SK-N-SH treated with all-trans-retinoic acid at 6 μM for 48 hours (cell line): ENCODE measurements around the gene CHRM1.

Experiments used
- ATAC-seq: fragments of 200-7000 bp; cut with Tn5 transposase; 3 replicates; pipeline ENCODE4 v1.9.1; 2020; ENCODE audit warnings: mild to moderate bottlenecking, moderate library complexity
- ARNTL ChIP-seq: fragments of 450-650 bp; formaldehyde crosslinking; IDR thresholded peaks from 2 replicates; pipeline ENCODE4 v1.5.0; 2020; ENCODE audit warnings: low read depth, mild to moderate bottlenecking, moderate library complexity, borderline replicate concordance
- BACH2 ChIP-seq: fragments of 250-450 bp; sonication (Bioruptor Pico); IDR thresholded peaks from 2 replicates; pipeline ENCODE4 v1.9.0; 2021; ENCODE audit warnings: mild to moderate bottlenecking, borderline replicate concordance
- CREB5 ChIP-seq: fragments of 250-450 bp; sonication (Bioruptor Pico); IDR thresholded peaks from 2 replicates; pipeline ENCODE4 v1.5.1; 2020; ENCODE audit warnings: low read depth, mild to moderate bottlenecking, moderate library complexity
- CSDC2 ChIP-seq: fragments of 250-450 bp; sonication (Bioruptor Pico); IDR thresholded peaks from 2 replicates; pipeline ENCODE4 v1.5.0; 2020; ENCODE audit warnings: mild to moderate bottlenecking, moderate library complexity
- CSRNP3 ChIP-seq: fragments of 250-450 bp; sonication (Bioruptor Pico); IDR thresholded peaks from 2 replicates; pipeline ENCODE4 v1.5.1; 2021; ENCODE audit warnings: mild to moderate bottlenecking, moderate library complexity
- GLIS3 ChIP-seq: fragments of 250-450 bp; sonication (Bioruptor Pico); IDR thresholded peaks from 2 replicates; pipeline ENCODE4 v1.5.0; 2020; ENCODE audit warnings: mild to moderate bottlenecking, moderate library complexity
- ISL1 ChIP-seq: fragments of 250-450 bp; sonication (Bioruptor Pico); IDR thresholded peaks from 2 replicates; pipeline ENCODE4 v2.1.2; 2022; ENCODE audit warnings: mild to moderate bottlenecking, moderate library complexity
- OSR1 ChIP-seq: fragments of 250-450 bp; sonication (Bioruptor Pico); IDR thresholded peaks from 2 replicates; pipeline ENCODE4 v1.8.0; 2022; ENCODE audit warnings: moderate library complexity, mild to moderate bottlenecking, inconsistent platforms
- PATZ1 ChIP-seq: fragments of 250-450 bp; sonication (Bioruptor Pico); IDR thresholded peaks from 2 replicates; pipeline ENCODE4 v1.8.0; 2020; ENCODE audit warnings: mild to moderate bottlenecking, moderate library complexity, borderline replicate concordance
- PPARA ChIP-seq: fragments of 250-450 bp; sonication (Bioruptor Pico); IDR thresholded peaks from 2 replicates; pipeline ENCODE4 v1.5.0; 2020; ENCODE audit warnings: mild to moderate bottlenecking, borderline replicate concordance
- RARB ChIP-seq: fragments of 250-450 bp; sonication (Bioruptor Pico); IDR thresholded peaks from 2 replicates; pipeline ENCODE4 v1.8.0; 2021; ENCODE audit warnings: mild to moderate bottlenecking, moderate library complexity
- SNAI2 ChIP-seq: fragments of 250-450 bp; sonication (Bioruptor Pico); IDR thresholded peaks from 2 replicates; pipeline ENCODE4 v1.5.0; 2020; ENCODE audit warnings: mild to moderate bottlenecking, moderate library complexity
- TCF4 ChIP-seq: fragments of 250-450 bp; sonication (Bioruptor Pico); IDR thresholded peaks from 2 replicates; pipeline ENCODE4 v1.8.0; 2021; ENCODE audit warnings: mild to moderate bottlenecking, moderate library complexity, borderline replicate concordance
- TOX ChIP-seq: fragments of 250-450 bp; sonication (Bioruptor Pico); IDR thresholded peaks from 2 replicates; pipeline ENCODE4 v1.8.0; 2021; ENCODE audit warnings: mild to moderate bottlenecking, moderate library complexity, borderline replicate concordance
- ZC3H10 ChIP-seq: fragments of 250-450 bp; sonication (Bioruptor Pico); IDR thresholded peaks from 2 replicates; pipeline ENCODE4 v1.5.1; 2021; ENCODE audit warnings: mild to moderate bottlenecking, moderate library complexity
- ZFP3 ChIP-seq: fragments of 250-450 bp; sonication (Bioruptor Pico); IDR thresholded peaks from 2 replicates; pipeline ENCODE4 v1.5.0; 2020; ENCODE audit warnings: mild to moderate bottlenecking, moderate library complexity
- ZFP30 ChIP-seq: fragments of 450-650 bp; formaldehyde crosslinking; IDR thresholded peaks from 2 replicates; pipeline ENCODE4 v1.5.0; 2022; ENCODE audit warnings: mild to moderate bottlenecking, moderate library complexity
- ZNF565 ChIP-seq: fragments of 450-650 bp; formaldehyde crosslinking; conservative IDR thresholded peaks from 2 replicates; pipeline ENCODE4 v1.5.0; 2020; ENCODE audit warnings: low read depth, mild to moderate bottlenecking, moderate library complexity
- ZNF70 ChIP-seq: fragments of 450-650 bp; formaldehyde crosslinking; IDR thresholded peaks from 2 replicates; pipeline ENCODE4 v1.5.0; 2020; ENCODE audit warnings: mild to moderate bottlenecking, moderate library complexity
- ZNF8 ChIP-seq: fragments of 450-650 bp; formaldehyde crosslinking; IDR thresholded peaks from 2 replicates; pipeline ENCODE4 v1.5.0; 2020; ENCODE audit warnings: mild to moderate bottlenecking, moderate library complexity
- TF ChIP-seq, protein P1 (sequence below): fragments of 250-450 bp; sonication (Bioruptor Pico); IDR thresholded peaks from 2 replicates; pipeline ENCODE4 v1.8.0; 2021; ENCODE audit warnings: low read depth, mild to moderate bottlenecking, moderate library complexity, borderline replicate concordance
- TF ChIP-seq, protein P2 (sequence below): fragments of 250-450 bp; sonication (Bioruptor Pico); IDR thresholded peaks from 2 replicates; pipeline ENCODE4 v1.5.0; 2020; ENCODE audit warnings: mild to moderate bottlenecking, moderate library complexity

CHRM1 gene

GRCh38 chr11:62905296-62905695 is 15.9 kb downstream of the CHRM1 start:
- peak; percentile 46 for ATAC-seq
- TF ChIP-seq ZFP3 (CRISPR knock-in tag) (no peak), ZNF8 (no peak), PATZ1 (CRISPR knock-in tag) (no peak), ZC3H10 (no peak), CSRNP3 (CRISPR knock-in tag) (no peak), SNAI2 (no peak), CSDC2 (CRISPR knock-in tag) (no peak), GLIS3 (no peak), OSR1 (CRISPR knock-in tag) (no peak), TOX (CRISPR knock-in tag) (no peak), ZNF565 (CRISPR knock-in tag) (no peak), ZNF70 (no peak), RARB (CRISPR knock-in tag) (no peak)
- TF ChIP-seq, protein P1, sequence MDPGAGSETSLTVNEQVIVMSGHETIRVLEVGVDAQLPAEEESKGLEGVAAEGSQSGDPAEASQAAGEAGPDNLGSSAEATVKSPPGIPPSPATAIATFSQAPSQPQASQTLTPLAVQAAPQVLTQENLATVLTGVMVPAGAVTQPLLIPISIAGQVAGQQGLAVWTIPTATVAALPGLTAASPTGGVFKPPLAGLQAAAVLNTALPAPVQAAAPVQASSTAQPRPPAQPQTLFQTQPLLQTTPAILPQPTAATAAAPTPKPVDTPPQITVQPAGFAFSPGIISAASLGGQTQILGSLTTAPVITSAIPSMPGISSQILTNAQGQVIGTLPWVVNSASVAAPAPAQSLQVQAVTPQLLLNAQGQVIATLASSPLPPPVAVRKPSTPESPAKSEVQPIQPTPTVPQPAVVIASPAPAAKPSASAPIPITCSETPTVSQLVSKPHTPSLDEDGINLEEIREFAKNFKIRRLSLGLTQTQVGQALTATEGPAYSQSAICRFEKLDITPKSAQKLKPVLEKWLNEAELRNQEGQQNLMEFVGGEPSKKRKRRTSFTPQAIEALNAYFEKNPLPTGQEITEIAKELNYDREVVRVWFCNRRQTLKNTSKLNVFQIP (CRISPR knock-in tag), result no peak
- TF ChIP-seq, protein P2, sequence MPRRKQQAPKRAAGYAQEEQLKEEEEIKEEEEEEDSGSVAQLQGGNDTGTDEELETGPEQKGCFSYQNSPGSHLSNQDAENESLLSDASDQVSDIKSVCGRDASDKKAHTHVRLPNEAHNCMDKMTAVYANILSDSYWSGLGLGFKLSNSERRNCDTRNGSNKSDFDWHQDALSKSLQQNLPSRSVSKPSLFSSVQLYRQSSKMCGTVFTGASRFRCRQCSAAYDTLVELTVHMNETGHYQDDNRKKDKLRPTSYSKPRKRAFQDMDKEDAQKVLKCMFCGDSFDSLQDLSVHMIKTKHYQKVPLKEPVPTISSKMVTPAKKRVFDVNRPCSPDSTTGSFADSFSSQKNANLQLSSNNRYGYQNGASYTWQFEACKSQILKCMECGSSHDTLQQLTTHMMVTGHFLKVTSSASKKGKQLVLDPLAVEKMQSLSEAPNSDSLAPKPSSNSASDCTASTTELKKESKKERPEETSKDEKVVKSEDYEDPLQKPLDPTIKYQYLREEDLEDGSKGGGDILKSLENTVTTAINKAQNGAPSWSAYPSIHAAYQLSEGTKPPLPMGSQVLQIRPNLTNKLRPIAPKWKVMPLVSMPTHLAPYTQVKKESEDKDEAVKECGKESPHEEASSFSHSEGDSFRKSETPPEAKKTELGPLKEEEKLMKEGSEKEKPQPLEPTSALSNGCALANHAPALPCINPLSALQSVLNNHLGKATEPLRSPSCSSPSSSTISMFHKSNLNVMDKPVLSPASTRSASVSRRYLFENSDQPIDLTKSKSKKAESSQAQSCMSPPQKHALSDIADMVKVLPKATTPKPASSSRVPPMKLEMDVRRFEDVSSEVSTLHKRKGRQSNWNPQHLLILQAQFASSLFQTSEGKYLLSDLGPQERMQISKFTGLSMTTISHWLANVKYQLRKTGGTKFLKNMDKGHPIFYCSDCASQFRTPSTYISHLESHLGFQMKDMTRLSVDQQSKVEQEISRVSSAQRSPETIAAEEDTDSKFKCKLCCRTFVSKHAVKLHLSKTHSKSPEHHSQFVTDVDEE (CRISPR knock-in tag), result no peak

DNA sequence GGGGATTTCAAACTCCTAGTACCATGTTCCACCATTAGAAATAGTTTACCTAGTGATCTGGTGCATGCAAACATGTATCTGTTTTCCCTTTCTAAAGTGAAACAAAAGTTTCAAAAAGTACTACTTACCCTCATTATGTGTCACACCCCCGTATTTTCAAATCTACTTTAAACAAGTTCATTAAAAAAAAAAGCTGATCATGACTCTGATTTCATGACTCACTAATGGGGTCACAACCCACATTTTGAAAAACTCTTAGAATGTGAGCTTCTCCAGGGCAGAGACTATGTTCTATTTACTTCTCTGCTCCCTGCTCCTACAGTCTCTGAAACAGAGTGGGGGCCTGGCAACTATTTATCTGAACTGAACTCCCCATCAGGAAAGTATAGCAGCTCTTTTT is 18.2 kb downstream of the CHRM1 start:
- no peak for ATAC-seq
- TF ChIP-seq PPARA (CRISPR knock-in tag), result no peak
- no peak for TF ChIP-seq GLIS3
- no peak for TF ChIP-seq RARB (CRISPR knock-in tag)
- TF ChIP-seq TCF4 (CRISPR knock-in tag), result no peak
- no peak for TF ChIP-seq CREB5 (CRISPR knock-in tag)
- TF ChIP-seq, protein P2 (CRISPR knock-in tag), result no peak
- no peak for TF ChIP-seq TOX (CRISPR knock-in tag)
- TF ChIP-seq, protein P1 (CRISPR knock-in tag), result no peak
- no peak for TF ChIP-seq ZNF70
- TF ChIP-seq BACH2 (CRISPR knock-in tag), result no peak
- TF ChIP-seq PATZ1 (CRISPR knock-in tag), result no peak
- TF ChIP-seq CSDC2 (CRISPR knock-in tag), result no peak
- TF ChIP-seq CSRNP3 (CRISPR knock-in tag), result no peak
- TF ChIP-seq ZNF565 (CRISPR knock-in tag), result no peak
- TF ChIP-seq ARNTL, result no peak
- TF ChIP-seq ISL1 (CRISPR knock-in tag), result no peak
- TF ChIP-seq ZFP30, result no peak
- TF ChIP-seq ZFP3 (CRISPR knock-in tag), result no peak
